ENCODE measurements around the gene SLC35A2.
"Not testable (repeated sequence)": the region's sequence is repeated elsewhere in the genome, so short reads cannot be mapped to it uniquely, and the experiment has no call there.

SLC35A2 gene

GRCh38 chrX:48902776-48903175, 8.7 kb downstream of the SLC35A2 start:
- DNase-seq (ENCODE audit: low read depth) = no peak

- no peak for DNase-seq (ENCODE audit: low read depth)
Observed at GRCh38 chrX:48902135-48902534, 9.3 kb downstream of the SLC35A2 start.

GRCh38 chrX:48901069-48901468, 10.4 kb downstream of the SLC35A2 start:
- no peak for DNase-seq (ENCODE audit: low read depth)

- no peak for DNase-seq (ENCODE audit: low read depth)
Observed at GRCh38 chrX:48899078-48899410, 12.4 kb downstream of the SLC35A2 start.

GRCh38 chrX:48897625-48898306, 13.7 kb downstream of the SLC35A2 start, which contains the start of the genes PQBP1 and TIMM17B:
Gene PQBP1, plus strand, starts transcription at chrX:48897930. Its CDS starts 580 bp downstream, at chrX:48898510.
Gene TIMM17B, minus strand, starts transcription at chrX:48897768. Its CDS starts 19 bp downstream, at chrX:48897749.
- peak; percentile 53 for DNase-seq (ENCODE audit: low read depth)

GRCh38 chrX:48897157-48897624, 14.3 kb downstream of the SLC35A2 start:
- no peak for DNase-seq (ENCODE audit: low read depth)

- no peak for DNase-seq (ENCODE audit: low read depth)
Observed at GRCh38 chrX:48896611-48897011, 14.8 kb downstream of the SLC35A2 start.

GRCh38 chrX:48894891-48895290, 16.6 kb downstream of the SLC35A2 start:
- DNase-seq (ENCODE audit: low read depth) = no peak

- DNase-seq (ENCODE audit: low read depth) = no peak
Observed at GRCh38 chrX:48893556-48894348, 17.7 kb downstream of the SLC35A2 start.

- DNase-seq (ENCODE audit: low read depth) = no peak
Observed at GRCh38 chrX:48892896-48893295, 18.6 kb downstream of the SLC35A2 start.

GRCh38 chrX:48891402-48892288, 19.8 kb downstream of the SLC35A2 start:
- DNase-seq (ENCODE audit: low read depth) = peak; percentile 35

GRCh38 chrX:48890934-48891401, 20.5 kb downstream of the SLC35A2 start:
- no peak for DNase-seq (ENCODE audit: low read depth)

- DNase-seq (ENCODE audit: low read depth) = no peak
Observed at GRCh38 chrX:48890296-48890925, 21.0 kb downstream of the SLC35A2 start.

GRCh38 chrX:48886586-48886985, 24.9 kb downstream of the SLC35A2 start:
- DNase-seq (ENCODE audit: low read depth) = not testable (repeated sequence)

- no peak for DNase-seq (ENCODE audit: low read depth)
Observed at GRCh38 chrX:48883729-48884128, 27.7 kb downstream of the SLC35A2 start.

- not testable (repeated sequence) for DNase-seq (ENCODE audit: low read depth)
Observed at GRCh38 chrX:48876944-48877343, 34.5 kb downstream of the SLC35A2 start.

GRCh38 chrX:48872017-48872416, 39.4 kb downstream of the SLC35A2 start:
- DNase-seq (ENCODE audit: low read depth) = not testable (repeated sequence)

GRCh38 chrX:48864210-48864609, 47.2 kb downstream of the SLC35A2 start:
- DNase-seq (ENCODE audit: low read depth) = no peak

GRCh38 chrX:48854898-48855297, 56.5 kb downstream of the SLC35A2 start:
- DNase-seq (ENCODE audit: low read depth) = no peak

GRCh38 chrX:48854121-48854804, 57.2 kb downstream of the SLC35A2 start:
- not testable (repeated sequence) for DNase-seq (ENCODE audit: low read depth)

- not testable (repeated sequence) for DNase-seq (ENCODE audit: low read depth)
Observed at GRCh38 chrX:48853494-48853893, 58.0 kb downstream of the SLC35A2 start.
